Tibial nerve (tissue), 4 donors: ENCODE data around the gene PSME4.

Experiments
- CTCF ChIP-seq, 5 experiments: fragments of 200-600 bp in 3 of 5; fragments of 450-650 bp in 2 of 5; sonication (generic) in 3 of 5; IDR thresholded peaks; one replicate each; pipeline ENCODE4 v1.5.1; 2016 to 2019; ENCODE audit warnings: antibody characterized with exemption in 5 of 5, mild to moderate bottlenecking in 3 of 5, moderate library complexity in 2 of 5
- EP300 ChIP-seq, 2 donors: sonication (generic); formaldehyde crosslinking; IDR thresholded peaks; one replicate each; pipeline ENCODE4 v1.6.1; 2017; ENCODE audit warnings: antibody characterized with exemption in 2 of 2, mild to moderate bottlenecking in 1 of 2
- POLR2A ChIP-seq, 2 donors: fragments of 450-650 bp; IDR thresholded peaks; one replicate each; pipeline ENCODE4 v1.6.1; 2017; ENCODE audit warnings: antibody characterized with exemption in 2 of 2, mild to moderate bottlenecking in 2 of 2, moderate library complexity in 2 of 2

DNA sequence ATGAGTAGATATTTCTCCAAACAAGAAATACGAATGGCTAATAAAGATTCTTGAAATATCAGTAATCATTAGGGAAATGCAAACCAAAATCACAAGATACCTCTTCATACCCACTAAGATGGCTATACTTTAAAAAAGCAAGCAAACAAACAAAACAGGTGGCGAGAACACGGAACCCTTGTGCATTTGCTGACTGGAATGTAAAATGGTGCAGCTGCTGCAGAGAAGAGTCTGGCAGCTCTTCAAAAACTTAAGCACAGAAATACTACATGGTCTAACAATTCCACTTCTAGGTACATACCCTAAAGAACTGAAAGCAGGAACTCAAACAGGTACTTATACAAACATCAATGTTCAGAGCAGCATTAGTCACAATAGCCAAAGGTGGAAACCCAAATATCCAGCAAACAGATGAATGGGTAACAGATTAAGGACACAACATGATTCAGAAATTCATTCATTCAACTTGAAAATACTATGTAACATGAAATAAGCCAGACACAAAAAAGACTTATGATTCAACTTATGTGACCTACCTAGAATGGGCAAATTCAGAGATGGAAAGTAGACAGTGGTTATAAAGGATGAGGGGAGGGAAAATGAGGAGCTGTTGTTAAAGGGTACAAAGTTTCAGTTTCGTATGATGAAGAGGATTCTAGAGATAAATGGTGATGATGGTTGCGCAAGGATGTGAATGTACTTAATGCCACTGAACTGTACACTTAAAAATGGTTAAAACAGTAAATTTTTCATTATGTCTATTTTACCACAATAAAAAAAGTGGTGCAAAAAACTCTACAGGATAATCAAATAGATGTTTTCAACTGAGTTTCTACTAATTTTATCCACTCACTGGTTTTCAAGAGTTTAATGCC is 84.2 kb downstream of the PSME4 start:
- TF ChIP-seq EP300 (IDR thresholded peaks at IDR 0.05): no peak
- no peak for TF ChIP-seq CTCF (IDR thresholded peaks at IDR 0.05)
- TF ChIP-seq POLR2A (IDR thresholded peaks at IDR 0.05): no peak
